Right ventricle myocardium inferior (tissue), 1 donor: Measurements from ENCODE around the gene STXBP1. TPM values are rescaled to one million over a fixed set of nuclear protein-coding genes. Genes with fewer than 3 reads are reported as not detected.

Experiments used
- ATAC-seq: fragments of 200-7000 bp; cut with Tn5 transposase; one replicate; pipeline ENCODE4 v1.9.1; 2020; ENCODE audit warnings: mild to moderate bottlenecking, moderate library complexity
- DNase-seq: peaks from one replicate; pipeline ENCODE4 v3.0.0; 2021; ENCODE audit errors: missing footprints
- intact Hi-C: fragments of 100-400 bp; cut with DNase I; formaldehyde crosslinking; loops from one replicate; pipeline ENCODE4 v1.11.0; 2022
- total RNA-seq: library from RNA; stranded (reverse); fragmentation: NEBNext Ultra II Directional; extraction: Animal tissue kit (Norgen Biotek cat#: 25700); gene quantifications from one replicate; pipeline ENCODE4 v1.2.1, GENCODE V29; 2021
- donor health status: DM: no; HTN: yes; CAD: no; lungs with severe emphysema.

Gene STXBP1
- total RNA-seq, 1 donor from 2014 or later = 51.5 TPM

DNA sequence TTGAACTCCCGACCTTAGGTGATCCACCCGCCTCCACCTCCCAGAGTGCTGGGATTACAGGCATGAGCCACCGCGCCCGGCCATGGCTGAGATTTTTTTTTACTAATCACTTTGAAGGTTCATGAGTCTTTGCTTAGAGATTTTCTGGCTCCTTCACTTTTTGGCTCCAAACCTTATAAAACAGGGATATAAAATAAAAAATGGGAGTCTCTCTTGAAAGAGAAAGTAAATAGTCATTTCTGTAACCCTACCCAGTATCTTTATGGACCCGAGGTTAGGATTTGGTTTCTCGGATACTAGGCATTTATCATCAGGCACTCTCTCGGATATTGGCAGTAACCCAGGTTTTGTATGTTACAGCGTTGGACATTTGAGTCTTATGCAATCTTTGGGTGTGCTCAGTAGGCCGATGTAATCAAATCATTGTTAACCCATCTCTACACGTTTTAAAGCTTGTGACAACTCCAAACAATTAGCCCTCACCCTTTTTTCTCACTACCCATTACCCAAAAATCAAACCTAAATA lies 25.3 kb downstream of the STXBP1 start:
- DNase-seq (no peak), ATAC-seq (peak; percentile 62)
- intact Hi-C loops = no loop called here

GRCh38 chr9:127640908-127641545 lies 28.9 kb downstream of the STXBP1 start:
- intact Hi-C loops = no loop called here
- no peak for ATAC-seq
- no peak for DNase-seq

GRCh38 chr9:127642082-127642740 lies 30.1 kb downstream of the STXBP1 start:
- intact Hi-C loops = no loop called here
- no peak for ATAC-seq
- no peak for DNase-seq

- intact Hi-C loops = no loop called here
- ATAC-seq = no peak
- no peak for DNase-seq
Measured at GRCh38 chr9:127644146-127644827, 32.2 kb downstream of the STXBP1 start.

DNA sequence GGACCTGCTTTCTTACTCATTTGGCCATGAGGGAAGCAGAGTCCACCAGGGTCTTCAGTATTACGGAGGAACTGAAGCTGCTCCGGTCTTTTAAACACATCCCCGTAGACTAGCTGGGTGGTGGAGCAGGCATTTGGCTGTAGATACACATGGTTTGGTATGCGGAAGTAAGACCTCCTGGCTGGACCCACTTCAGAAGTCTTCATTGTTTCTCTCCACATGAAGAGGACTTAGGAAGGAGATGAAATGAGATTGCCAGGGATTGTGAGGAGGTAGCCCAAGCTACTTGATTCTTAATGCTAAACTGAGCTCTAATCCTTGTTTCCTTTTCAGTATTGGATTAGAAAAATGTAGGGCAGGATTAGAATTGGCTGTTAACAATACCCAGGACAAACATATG lies 32.9 kb downstream of the STXBP1 start:
- intact Hi-C loops = no loop called here
- no peak for ATAC-seq
- no peak for DNase-seq

GRCh38 chr9:127647451-127647850 lies 35.4 kb downstream of the STXBP1 start:
- ATAC-seq = no peak
- DNase-seq = no peak
- intact Hi-C loops = no loop called here

- intact Hi-C loops = loop anchor here (5.0 kb wide), 1 partner anchor 38 kb away; the partner anchor contains the start of gene STXBP1
- no peak for ATAC-seq
Measured at GRCh38 chr9:127650518-127650917, 38.4 kb downstream of the STXBP1 start.

GRCh38 chr9:127651697-127652610 lies 39.9 kb downstream of the STXBP1 start:
- peak; percentile 30 for ATAC-seq
- DNase-seq = no peak
- intact Hi-C loops = loop anchor here (5.0 kb wide), 1 partner anchor 40 kb away; the partner anchor contains the start of gene STXBP1

More at GRCh38 chr9:127650518-127650917, 38.4 kb downstream of the STXBP1 start:
- DNase-seq = no peak

DNA sequence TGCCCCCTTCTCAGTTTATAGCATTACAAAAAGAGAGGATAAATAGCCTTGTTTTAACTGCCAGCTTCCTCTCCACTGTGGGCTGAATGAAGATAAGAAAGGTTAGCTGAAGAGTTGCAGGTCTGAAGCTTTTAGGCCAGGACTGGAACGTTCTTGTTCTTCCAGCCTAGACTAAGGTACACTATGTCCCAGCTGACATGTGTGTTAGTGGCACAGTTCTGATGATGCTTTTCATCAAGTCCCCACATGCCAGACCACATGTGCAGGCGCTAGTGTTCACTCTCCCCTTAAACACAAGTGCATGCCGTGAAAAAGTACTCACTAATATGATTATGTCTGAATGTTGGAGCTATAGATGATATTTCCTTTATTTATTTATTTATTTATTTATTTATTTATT lies 40.7 kb downstream of the STXBP1 start:
- intact Hi-C loops = loop anchor here (1.0 to 5.0 kb wide), 2 partner anchors 34 to 40 kb away; partner anchors contain the start of gene STXBP1
- peak; percentile 52 for ATAC-seq
- DNase-seq = no peak

DNA sequence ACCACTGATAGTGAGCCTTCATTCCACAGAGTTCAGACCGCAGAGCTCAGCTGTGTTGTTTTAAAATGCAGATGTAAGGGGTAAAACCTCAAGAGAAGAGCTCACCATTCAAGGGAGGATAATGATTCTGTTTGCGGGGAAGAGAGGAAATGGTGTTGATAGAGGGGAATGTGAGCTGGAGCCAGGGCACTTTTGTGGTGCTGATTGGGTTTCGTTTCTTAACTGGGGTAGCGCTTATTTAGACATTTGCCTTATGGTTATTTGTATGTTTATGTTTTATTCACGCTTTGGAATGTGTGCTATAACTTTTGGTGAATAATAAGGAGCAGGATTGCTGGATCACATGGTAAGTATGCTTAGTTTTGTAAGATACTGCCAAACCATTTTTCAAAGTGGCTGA lies 42.5 kb downstream of the STXBP1 start:
- ATAC-seq (no peak), DNase-seq (no peak)
- intact Hi-C loops = loop anchor here (5.0 kb wide), 1 partner anchor 42 kb away; the partner anchor contains the start of gene STXBP1

DNA sequence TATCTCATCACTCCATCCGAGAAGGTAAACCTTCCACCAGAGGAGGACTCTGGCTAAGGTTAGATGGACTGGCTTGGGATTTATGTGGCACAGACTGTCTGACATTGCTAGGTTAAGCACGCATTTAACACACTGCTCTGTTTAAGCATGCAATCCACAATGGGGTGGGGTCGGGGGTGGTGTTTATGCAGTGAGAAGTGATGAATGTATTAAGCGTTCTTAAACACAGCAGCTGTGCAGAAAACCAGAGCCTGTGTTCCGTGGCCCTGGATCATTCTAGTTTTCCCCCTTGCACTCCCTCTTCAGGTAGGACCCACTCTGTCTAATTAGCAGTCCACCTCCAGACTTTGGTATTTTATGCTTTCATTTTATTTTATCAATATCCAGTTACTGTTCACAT lies 46.4 kb downstream of the STXBP1 start:
- intact Hi-C loops = no loop called here
- ATAC-seq (no peak), DNase-seq (no peak)

- intact Hi-C loops = no loop called here
- DNase-seq (no peak), ATAC-seq (no peak)
Measured at GRCh38 chr9:127660886-127661741, 49.0 kb downstream of the STXBP1 start.

DNA sequence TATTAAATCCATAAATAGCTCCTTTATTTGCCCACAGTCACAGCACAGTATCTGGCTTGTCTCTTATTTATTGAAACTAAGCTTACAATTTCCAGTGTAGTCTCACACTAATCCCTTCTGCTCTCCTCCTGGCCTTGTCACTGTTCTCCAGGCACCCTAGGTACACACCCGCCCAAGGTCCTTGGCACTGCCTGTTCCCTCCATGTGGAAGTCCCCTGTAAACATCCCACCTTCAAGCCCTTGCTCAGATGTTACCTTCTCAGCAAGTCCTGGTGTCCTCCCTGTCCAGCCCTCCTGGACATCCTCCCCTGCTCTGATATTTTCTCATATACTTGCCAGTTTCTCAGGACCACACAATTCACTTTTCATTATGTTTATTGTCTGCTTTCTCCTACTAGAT lies 50.5 kb downstream of the STXBP1 start:
- no peak for DNase-seq

DNA sequence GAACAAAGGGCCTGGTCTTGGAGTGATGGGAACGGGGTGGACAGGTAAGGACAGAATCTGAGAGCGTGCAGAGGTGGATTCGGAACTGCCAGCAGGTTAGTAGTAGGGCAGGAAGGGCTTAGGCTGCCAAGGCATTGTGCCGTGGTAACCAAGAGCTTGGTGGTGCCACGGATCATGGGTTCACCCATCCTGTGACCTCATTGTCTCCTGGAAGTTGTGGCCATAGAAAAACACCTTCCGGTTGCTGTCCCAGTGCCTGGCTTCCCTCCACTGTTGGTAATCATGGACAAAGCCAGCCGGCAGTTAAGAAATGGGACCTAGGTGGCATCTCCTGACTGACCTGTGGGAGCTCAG lies 52.2 kb downstream of the STXBP1 start:
- ATAC-seq (no peak), DNase-seq (no peak)
- intact Hi-C loops = no loop called here

More for the DNA sequence above, 50.5 kb downstream of the STXBP1 start:
- ATAC-seq = no peak
- intact Hi-C loops = no loop called here

DNA sequence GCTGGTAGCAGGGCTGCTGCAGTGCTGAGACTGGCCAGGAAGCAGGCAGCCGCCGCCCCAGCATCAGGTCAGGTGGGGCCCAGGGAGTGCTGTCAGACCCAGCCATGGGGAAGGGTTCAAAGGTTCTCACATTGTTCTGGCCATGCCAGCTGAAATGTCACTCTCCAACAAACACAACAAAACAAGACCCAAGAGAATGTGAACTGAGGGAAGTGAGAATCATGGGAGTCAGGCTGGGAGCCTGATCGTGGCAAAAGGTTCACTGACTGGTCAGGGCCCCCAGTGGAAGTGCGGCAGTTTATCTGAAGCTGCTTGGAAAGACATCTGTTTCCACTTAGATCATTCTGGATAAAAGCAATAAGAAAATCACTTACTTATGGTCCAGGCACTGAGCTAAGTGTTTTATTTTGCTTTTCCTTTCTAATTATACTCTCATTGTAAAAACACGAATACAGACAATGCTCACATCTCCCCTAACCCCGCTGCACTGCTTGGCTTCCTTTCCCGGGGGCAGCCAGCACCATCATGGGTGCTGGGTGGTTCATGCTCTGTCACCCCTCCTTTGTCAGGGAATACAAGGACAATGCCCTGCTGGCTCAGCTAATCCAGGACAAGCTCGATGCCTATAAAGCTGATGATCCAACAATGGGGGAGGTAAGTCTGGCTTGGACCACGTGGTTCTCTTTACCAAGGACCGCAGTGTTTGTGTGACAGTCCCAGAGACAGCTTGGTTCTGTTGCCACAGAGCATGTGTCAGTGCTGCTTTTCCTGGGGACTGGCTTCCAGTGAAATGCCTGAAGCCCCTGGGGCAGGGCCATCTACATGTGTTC lies 52.8 kb downstream of the STXBP1 start:
- intact Hi-C loops = no loop called here
- no peak for ATAC-seq
- DNase-seq = no peak

GRCh38 chr9:127667127-127667844 lies 55.2 kb downstream of the STXBP1 start:
- intact Hi-C loops = no loop called here
- ATAC-seq = no peak
- no peak for DNase-seq
